Activated CD8-positive, alpha-beta memory T cell treated with anti-CD3 and anti-CD28 coated beads for 4 hours (primary cell): ENCODE measurements around the gene CASS4.
"Not testable (repeated sequence)": the region's sequence is repeated elsewhere in the genome, so short reads cannot be mapped to it uniquely, and the experiment has no call there.

Experiments
- DNase-seq, 2 donors: peaks; one replicate each; pipeline ENCODE4 v3.0.0-alpha.2; 2020; ENCODE audit warnings: low read depth in 2 of 2

The CASS4 gene

GRCh38 chr20:56411759-56412472 is at the start of gene CASS4:
CASS4 (plus strand) TSS chr20:56412260; CDS start chr20:56412459, 199 bp downstream.
- no peak for DNase-seq

- no peak for DNase-seq
These were observed 49.1 kb upstream of the CASS4 start for GRCh38 chr20:56362833-56363413.

GRCh38 chr20:56363491-56363890 is 48.6 kb upstream of the CASS4 start:
- DNase-seq, result no peak

- DNase-seq, result no peak
These were observed 43.5 kb upstream of the CASS4 start for GRCh38 chr20:56368351-56369134.

- no peak for DNase-seq
These were observed 42.9 kb upstream of the CASS4 start for GRCh38 chr20:56369179-56369578.

- no peak for DNase-seq
These were observed 40.1 kb upstream of the CASS4 start for GRCh38 chr20:56371977-56372376.

- no peak for DNase-seq
These were observed 39.2 kb upstream of the CASS4 start for GRCh38 chr20:56372850-56373249.

- no peak for DNase-seq
These were observed 38.1 kb upstream of the CASS4 start for GRCh38 chr20:56373942-56374341.

GRCh38 chr20:56376331-56376730 is 35.7 kb upstream of the CASS4 start:
- no peak for DNase-seq

- no peak for DNase-seq
These were observed 33.7 kb upstream of the CASS4 start for GRCh38 chr20:56378386-56378785.

GRCh38 chr20:56380375-56380774 is 31.7 kb upstream of the CASS4 start:
- DNase-seq, result no peak

GRCh38 chr20:56381501-56381900 is 30.6 kb upstream of the CASS4 start:
- DNase-seq, result no peak

- no peak for DNase-seq
These were observed 29.4 kb upstream of the CASS4 start for GRCh38 chr20:56382696-56383095.

- DNase-seq, result no peak
These were observed 28.7 kb upstream of the CASS4 start for GRCh38 chr20:56383334-56383733.

- no peak for DNase-seq
These were observed 26.9 kb upstream of the CASS4 start for GRCh38 chr20:56385130-56385529.

GRCh38 chr20:56386219-56386618 is 25.8 kb upstream of the CASS4 start:
- DNase-seq, result no peak

- no peak for DNase-seq
These were observed 23.2 kb upstream of the CASS4 start for GRCh38 chr20:56388882-56389281.

- no peak for DNase-seq
These were observed 22.3 kb upstream of the CASS4 start for GRCh38 chr20:56389807-56390206.

- DNase-seq, result not testable (repeated sequence)
These were observed 21.7 kb upstream of the CASS4 start for GRCh38 chr20:56390396-56390795.

- DNase-seq, result no peak
These were observed 21.0 kb upstream of the CASS4 start for GRCh38 chr20:56391037-56391436.

GRCh38 chr20:56391596-56392131 is 20.4 kb upstream of the CASS4 start:
- DNase-seq, result no peak

- DNase-seq, result peak; percentile 98 to 99
These were observed 19.8 kb upstream of the CASS4 start, which contains the start of the genes AURKA and CSTF1 for GRCh38 chr20:56392132-56392880. AURKA (minus strand) TSS chr20:56392215; CDS start chr20:56388197, 4,018 bp downstream. CSTF1 (plus strand) TSS chr20:56392645; CDS start chr20:56395553, 2,908 bp downstream.
